ENCODE measurements around the gene NGLY1.
A peak's percentile ranks its signal among the peaks of the same experiment; 100 is the strongest.

NGLY1 gene

GRCh38 chr3:25782938-25783660 lies at the start of gene NGLY1:
Gene NGLY1 (minus strand): TSS chr3:25783443. CDS start chr3:25783390, 53 bp downstream.
- DNase-seq (ENCODE audit: insufficient read length, low spot score): peak; percentile 61
- FAIRE-seq: no peak

- DNase-seq (ENCODE audit: insufficient read length, low spot score): no peak
- FAIRE-seq: no peak
Observed at GRCh38 chr3:25831578-25831977, 48.3 kb upstream of the NGLY1 start.

GRCh38 chr3:25830373-25831280 lies 47.4 kb upstream of the NGLY1 start:
- no peak for FAIRE-seq

GRCh38 chr3:25826510-25826909 lies 43.3 kb upstream of the NGLY1 start:
- FAIRE-seq: no peak
- no peak for DNase-seq (ENCODE audit: insufficient read length, low spot score)

More at GRCh38 chr3:25830373-25831280, 47.4 kb upstream of the NGLY1 start:
- DNase-seq (ENCODE audit: insufficient read length, low spot score): no peak

GRCh38 chr3:25823314-25823713 lies 40.1 kb upstream of the NGLY1 start:
- FAIRE-seq: no peak
- DNase-seq (ENCODE audit: insufficient read length, low spot score): no peak

GRCh38 chr3:25821746-25822573 lies 38.7 kb upstream of the NGLY1 start:
- no peak for DNase-seq (ENCODE audit: insufficient read length, low spot score)
- no peak for FAIRE-seq

- no peak for DNase-seq (ENCODE audit: insufficient read length, low spot score)
- no peak for FAIRE-seq
Observed at GRCh38 chr3:25820816-25821486, 37.7 kb upstream of the NGLY1 start.

- DNase-seq (ENCODE audit: insufficient read length, low spot score): no peak
- FAIRE-seq: no peak
Observed at GRCh38 chr3:25820366-25820765, 37.1 kb upstream of the NGLY1 start.

GRCh38 chr3:25818335-25818734 lies 35.1 kb upstream of the NGLY1 start:
- no peak for DNase-seq (ENCODE audit: insufficient read length, low spot score)
- FAIRE-seq: no peak

GRCh38 chr3:25817638-25818037 lies 34.4 kb upstream of the NGLY1 start:
- FAIRE-seq (no peak), DNase-seq (ENCODE audit: insufficient read length, low spot score) (no peak)

- FAIRE-seq (no peak), DNase-seq (ENCODE audit: insufficient read length, low spot score) (no peak)
Observed at GRCh38 chr3:25817107-25817506, 33.9 kb upstream of the NGLY1 start.

GRCh38 chr3:25812644-25813043 lies 29.4 kb upstream of the NGLY1 start:
- FAIRE-seq (no peak), DNase-seq (ENCODE audit: insufficient read length, low spot score) (no peak)

- DNase-seq (ENCODE audit: insufficient read length, low spot score): no peak
- FAIRE-seq: no peak
Observed at GRCh38 chr3:25804676-25805075, 21.4 kb upstream of the NGLY1 start.

- no peak for FAIRE-seq
Observed at GRCh38 chr3:25803833-25804232, 20.6 kb upstream of the NGLY1 start.

GRCh38 chr3:25801786-25802185 lies 18.5 kb upstream of the NGLY1 start:
- FAIRE-seq (no peak), DNase-seq (ENCODE audit: insufficient read length, low spot score) (no peak)

More at GRCh38 chr3:25803833-25804232, 20.6 kb upstream of the NGLY1 start:
- no peak for DNase-seq (ENCODE audit: insufficient read length, low spot score)

GRCh38 chr3:25789596-25790556 lies 6.6 kb upstream of the NGLY1 start, which contains the start of gene OXSM:
Gene OXSM (plus strand): TSS chr3:25790090. CDS start chr3:25791021, 931 bp downstream.
- DNase-seq (ENCODE audit: insufficient read length, low spot score) (peak; percentile 63), FAIRE-seq (peak; percentile 100)

- FAIRE-seq: peak; percentile 26
- DNase-seq (ENCODE audit: insufficient read length, low spot score): no peak
Observed at GRCh38 chr3:25789209-25789595, 6.0 kb upstream of the NGLY1 start.

GRCh38 chr3:25787689-25788088 lies 4.4 kb upstream of the NGLY1 start:
- FAIRE-seq (no peak), DNase-seq (ENCODE audit: insufficient read length, low spot score) (no peak)

- no peak for DNase-seq (ENCODE audit: insufficient read length, low spot score)
- FAIRE-seq: no peak
Observed at GRCh38 chr3:25785826-25786225, 2.6 kb upstream of the NGLY1 start.

Data from GM19239 (cell line).